ES-I3 (cell line): ENCODE measurements around the gene PTPRB.

Experiments used
- H3K36me3 ChIP-seq: 2 replicates; pipeline ENCODE4 v1.6.1; 2013; ENCODE audit warnings: mild to moderate bottlenecking, low read length, control low read depth, moderate library complexity; ENCODE audit not compliant: insufficient read depth
- H3K4me1 ChIP-seq: 2 replicates; pipeline ENCODE4 v1.6.1; 2013; ENCODE audit warnings: mild to moderate bottlenecking, control low read depth, low read length; ENCODE audit not compliant: insufficient read depth
- H3K9ac ChIP-seq: 2 replicates; pipeline ENCODE4 v1.6.1; 2013; ENCODE audit warnings: low read depth, mild to moderate bottlenecking, low read length, moderate library complexity
- H3K9me3 ChIP-seq: 2 replicates; pipeline ENCODE4 v1.6.1; 2013; ENCODE audit warnings: mild to moderate bottlenecking, low read length, moderate library complexity; ENCODE audit not compliant: control insufficient read depth, insufficient read depth

The PTPRB gene

DNA sequence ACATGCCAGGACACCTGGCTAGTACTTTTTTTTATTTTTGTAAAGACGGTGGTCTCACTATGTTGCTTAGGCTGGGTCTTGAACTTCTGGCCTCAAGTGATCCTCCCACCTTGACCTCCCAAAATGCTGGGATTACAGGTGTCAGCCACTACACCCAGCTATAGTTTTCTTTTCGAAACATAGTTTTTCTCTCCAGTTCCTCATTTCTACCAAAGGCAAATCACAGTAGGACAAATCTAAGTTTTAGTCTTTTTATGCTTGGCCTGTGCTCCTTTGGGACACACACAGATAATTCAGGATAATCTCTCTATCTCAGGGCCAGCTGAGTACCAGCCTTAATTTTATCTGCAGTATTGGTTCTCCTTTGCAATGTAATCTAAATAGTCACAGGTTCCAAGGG is 170.5 kb downstream of the PTPRB start:
- no peaks in the 10 kb centered on the region for H3K4me1 ChIP-seq
- H3K9ac ChIP-seq, result no peak overlapping the region
- H3K36me3 ChIP-seq, result no peaks in the 10 kb centered on the region
- peaks cover 15% of the 10 kb centered on the region; the same call in 1 of the 2 replicates for H3K9me3 ChIP-seq
